DOHH2 (cell line): ENCODE results near the gene PDGFC.
"Not testable (repeated sequence)": the region's sequence is repeated elsewhere in the genome, so short reads cannot be mapped to it uniquely, and the experiment has no call there.

Source experiments
- H3F3A ChIP-seq: fragments of 200-600 bp; sonication (generic), shearing (Covaris generic); 2 replicates; pipeline ENCODE4 v1.6.0; 2016; ENCODE audit warnings: antibody characterized with exemption, mild to moderate bottlenecking; ENCODE audit not compliant: control insufficient read depth, insufficient read depth
- H3K27ac ChIP-seq: fragments of 200-600 bp; sonication (generic); 2 replicates; pipeline ENCODE4 v1.5.1; 2014; ENCODE audit warnings: low read depth, mild to moderate bottlenecking, low read length, moderate library complexity
- H3K27me3 ChIP-seq: fragments of 200-600 bp; sonication (generic); 2 replicates; pipeline ENCODE4 v1.6.1; 2014; ENCODE audit warnings: mild to moderate bottlenecking, low read length, mixed read lengths; ENCODE audit not compliant: control insufficient read depth
- H3K36me3 ChIP-seq: fragments of 200-600 bp; sonication (generic); 2 replicates; pipeline ENCODE4 v1.6.1; 2014; ENCODE audit warnings: mild to moderate bottlenecking, low read length, moderate library complexity, mixed read lengths; ENCODE audit not compliant: control insufficient read depth
- H3K4me1 ChIP-seq: fragments of 200-600 bp; sonication (generic); 2 replicates; pipeline ENCODE4 v1.6.1; 2014; ENCODE audit warnings: mild to moderate bottlenecking, low read length, mixed read lengths; ENCODE audit not compliant: control insufficient read depth
- H3K4me2 ChIP-seq: fragments of 200-600 bp; sonication (generic); 2 replicates; pipeline ENCODE4 v1.6.0; 2014; ENCODE audit warnings: mild to moderate bottlenecking, low read length, moderate library complexity
- H3K4me3 ChIP-seq: fragments of 200-600 bp; sonication (generic); 2 replicates; pipeline ENCODE4 v1.5.1; 2014; ENCODE audit warnings: mild to moderate bottlenecking, low read length, mixed read lengths
- H3K79me2 ChIP-seq: fragments of 200-600 bp; sonication (generic); 2 replicates; pipeline ENCODE4 v1.6.1; 2014; ENCODE audit warnings: mild to moderate bottlenecking, low read length, mixed read lengths; ENCODE audit not compliant: control insufficient read depth
- H3K9me2 ChIP-seq: fragments of 200-600 bp; sonication (generic); replicated peaks from 2 replicates; pipeline ENCODE4 v1.6.1; 2014; ENCODE audit warnings: mild to moderate bottlenecking, low read length, mixed read lengths; ENCODE audit not compliant: control insufficient read depth
- H3K9me3 ChIP-seq: fragments of 200-600 bp; sonication (generic); 2 replicates; pipeline ENCODE4 v1.6.1; 2014; ENCODE audit warnings: antibody characterized with exemption, low read length, mixed read lengths; ENCODE audit not compliant: control insufficient read depth, insufficient read depth
- H4K20me1 ChIP-seq: fragments of 200-600 bp; sonication (generic); 2 replicates; pipeline ENCODE4 v1.6.0; 2014; ENCODE audit warnings: low read depth, mild to moderate bottlenecking, antibody characterized with exemption, low read length, moderate library complexity; ENCODE audit not compliant: control insufficient read depth, insufficient read depth
- EZH2phosphoT487 ChIP-seq: fragments of 200-600 bp; sonication (generic); IDR thresholded peaks from 2 replicates; pipeline ENCODE4 v1.6.1; 2017; ENCODE audit warnings: borderline replicate concordance, mild to moderate bottlenecking, antibody characterized with exemption, low read length, moderate library complexity, mixed read lengths
- TF ChIP-seq, protein P1 (sequence below): fragments of 200-600 bp; sonication (generic); IDR thresholded peaks from one replicate; pipeline ENCODE4 v1.5.1; 2014; ENCODE audit warnings: antibody characterized with exemption, mild to moderate bottlenecking, low read depth, low read length; ENCODE audit not compliant: poor library complexity, severe bottlenecking

The PDGFC gene

DNA sequence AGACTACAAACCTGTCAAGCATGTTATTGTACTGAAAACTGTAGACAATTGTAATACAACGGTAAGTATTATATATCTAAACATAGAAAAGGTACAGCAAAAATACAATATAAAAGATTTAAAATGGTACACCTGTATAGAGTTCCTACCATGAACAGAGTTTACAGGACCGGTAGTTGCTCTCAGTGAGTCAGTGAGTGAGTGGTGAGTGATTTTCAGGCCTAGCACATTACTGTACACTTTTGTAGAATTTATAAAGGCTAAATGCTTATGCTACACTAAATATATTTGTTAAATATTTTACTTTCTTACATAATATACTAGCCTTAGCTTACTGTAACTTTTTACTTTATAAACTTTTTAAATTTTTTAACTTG, 37.4 kb downstream of the PDGFC start:
- Histone ChIP-seq H3K9me2 (no peaks in the 10 kb centered on the region), H4K20me1 (no peaks in the 10 kb centered on the region), H3K9me3 (no peaks in the 10 kb centered on the region), H3K4me2 (no peak overlapping the region), H3K27ac (no peak overlapping the region), H3K79me2 (no peaks in the 10 kb centered on the region), H3K4me3 (no peak overlapping the region), H3K4me1 (no peaks in the 10 kb centered on the region), H3K36me3 (no peaks in the 10 kb centered on the region), H3F3A (no peaks in the 10 kb centered on the region), H3K27me3 (no peaks in the 10 kb centered on the region)
- TF ChIP-seq EZH2phosphoT487: no peak
- TF ChIP-seq, protein P1, sequence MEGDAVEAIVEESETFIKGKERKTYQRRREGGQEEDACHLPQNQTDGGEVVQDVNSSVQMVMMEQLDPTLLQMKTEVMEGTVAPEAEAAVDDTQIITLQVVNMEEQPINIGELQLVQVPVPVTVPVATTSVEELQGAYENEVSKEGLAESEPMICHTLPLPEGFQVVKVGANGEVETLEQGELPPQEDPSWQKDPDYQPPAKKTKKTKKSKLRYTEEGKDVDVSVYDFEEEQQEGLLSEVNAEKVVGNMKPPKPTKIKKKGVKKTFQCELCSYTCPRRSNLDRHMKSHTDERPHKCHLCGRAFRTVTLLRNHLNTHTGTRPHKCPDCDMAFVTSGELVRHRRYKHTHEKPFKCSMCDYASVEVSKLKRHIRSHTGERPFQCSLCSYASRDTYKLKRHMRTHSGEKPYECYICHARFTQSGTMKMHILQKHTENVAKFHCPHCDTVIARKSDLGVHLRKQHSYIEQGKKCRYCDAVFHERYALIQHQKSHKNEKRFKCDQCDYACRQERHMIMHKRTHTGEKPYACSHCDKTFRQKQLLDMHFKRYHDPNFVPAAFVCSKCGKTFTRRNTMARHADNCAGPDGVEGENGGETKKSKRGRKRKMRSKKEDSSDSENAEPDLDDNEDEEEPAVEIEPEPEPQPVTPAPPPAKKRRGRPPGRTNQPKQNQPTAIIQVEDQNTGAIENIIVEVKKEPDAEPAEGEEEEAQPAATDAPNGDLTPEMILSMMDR: no peak

GRCh38 chr4:156933633-156934258, 37.9 kb downstream of the PDGFC start:
- Histone ChIP-seq H3K4me2 (no peak overlapping the region), H3K27ac (no peak overlapping the region), H3K4me1 (no peaks in the 10 kb centered on the region)

DNA sequence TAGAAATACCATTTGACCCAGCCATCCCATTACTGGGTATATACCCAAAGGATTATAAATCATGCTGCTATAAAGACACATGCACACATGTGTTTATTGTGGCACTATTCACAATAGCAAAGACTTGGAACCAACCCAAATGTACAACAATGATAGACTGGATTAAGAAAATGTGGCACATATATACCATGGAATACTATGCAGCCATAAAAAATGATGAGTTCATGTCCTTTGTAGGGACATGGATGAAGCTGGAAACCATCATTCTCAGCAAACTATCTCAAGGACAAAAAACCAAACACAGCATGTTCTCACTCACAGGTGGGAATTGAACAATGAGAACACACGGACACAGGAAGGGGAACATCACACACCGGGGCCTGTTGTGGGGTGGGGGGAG, 39.2 kb downstream of the PDGFC start:
- not testable (repeated sequence) for H3K27ac ChIP-seq, H3K27me3 ChIP-seq, H3K79me2 ChIP-seq, H3K4me2 ChIP-seq, H3K9me3 ChIP-seq, H4K20me1 ChIP-seq, H3K4me3 ChIP-seq, H3F3A ChIP-seq, H3K4me1 ChIP-seq, H3K9me2 ChIP-seq, H3K36me3 ChIP-seq

More at GRCh38 chr4:156933633-156934258, 37.9 kb downstream of the PDGFC start:
- Histone ChIP-seq H4K20me1 (no peaks in the 10 kb centered on the region), H3K9me2 (no peaks in the 10 kb centered on the region), H3K27me3 (no peaks in the 10 kb centered on the region), H3K4me3 (no peak overlapping the region), H3K79me2 (no peaks in the 10 kb centered on the region), H3F3A (no peaks in the 10 kb centered on the region), H3K36me3 (no peaks in the 10 kb centered on the region), H3K9me3 (no peaks in the 10 kb centered on the region)
- no peak for TF ChIP-seq EZH2phosphoT487
- TF ChIP-seq, protein P1: no peak

GRCh38 chr4:156931267-156931666, 40.3 kb downstream of the PDGFC start:
- no peak for TF ChIP-seq EZH2phosphoT487
- TF ChIP-seq, protein P1: no peak
- Histone ChIP-seq H3K4me3 (no peak overlapping the region), H3K4me2 (no peak overlapping the region), H3K27me3 (no peaks in the 10 kb centered on the region), H3K27ac (no peak overlapping the region), H4K20me1 (no peaks in the 10 kb centered on the region), H3K9me3 (no peaks in the 10 kb centered on the region), H3K36me3 (no peaks in the 10 kb centered on the region), H3F3A (no peaks in the 10 kb centered on the region), H3K79me2 (no peaks in the 10 kb centered on the region), H3K4me1 (no peaks in the 10 kb centered on the region), H3K9me2 (no peaks in the 10 kb centered on the region)
